GM10248 (cell line): ENCODE measurements around the gene RASAL1.

Source experiments
- CTCF ChIA-PET: fragments of 300-600 bp; sonication (Branson Sonifier 250); formaldehyde crosslinking; extraction: SDS; loops from one replicate; lab custom pipeline; 2021; ENCODE audit warnings: antibody characterized with exemption; lab: Yijun Ruan, JAX
- POLR2A ChIA-PET: fragments of 350-650 bp; sonication (Branson Sonifier 250); formaldehyde crosslinking; extraction: SDS; loops from one replicate; lab custom pipeline; 2020; ENCODE audit warnings: antibody characterized with exemption; lab: Yijun Ruan, JAX
- DNase-seq: peaks from one replicate; pipeline ENCODE4 v3.0.0; 2012; ENCODE audit errors: extremely low spot score
- TF ChIP-seq, protein P1 (sequence below): IDR thresholded peaks from 2 replicates; pipeline ENCODE4 v1.5.1; 2012; ENCODE audit warnings: mild to moderate bottlenecking, low read depth; ENCODE audit errors: extremely low read depth, missing control alignments, control extremely low read depth

RASAL1 gene

DNA sequence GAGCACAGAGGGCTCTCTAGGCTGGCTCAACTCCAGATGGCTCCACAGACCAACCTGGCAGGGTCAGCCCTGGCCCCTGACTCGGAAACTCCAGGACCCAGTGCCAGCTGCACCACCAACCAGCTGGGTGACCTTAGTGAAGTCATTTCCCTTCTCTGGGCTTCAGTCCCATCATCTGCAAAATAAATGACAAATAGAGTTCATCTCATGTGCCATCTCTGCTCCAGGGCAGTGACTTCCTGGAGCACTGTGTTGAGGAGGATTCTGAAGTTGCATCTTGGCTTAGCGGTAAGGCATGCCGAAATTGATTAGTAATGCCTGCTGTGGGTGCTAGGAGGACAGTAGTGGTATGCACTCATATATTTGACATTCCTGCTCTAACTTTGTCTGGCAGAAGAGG lies 47.5 kb downstream of the RASAL1 start:
- DNase-seq = no peak
- CTCF ChIA-PET = interaction anchor here (1.8 to 2.4 kb wide), 2 partner anchors 10 to 40 kb away, joined by 6 to 19 read pairs; no protein-coding TSS in a partner anchor
- TF ChIP-seq, protein P1, sequence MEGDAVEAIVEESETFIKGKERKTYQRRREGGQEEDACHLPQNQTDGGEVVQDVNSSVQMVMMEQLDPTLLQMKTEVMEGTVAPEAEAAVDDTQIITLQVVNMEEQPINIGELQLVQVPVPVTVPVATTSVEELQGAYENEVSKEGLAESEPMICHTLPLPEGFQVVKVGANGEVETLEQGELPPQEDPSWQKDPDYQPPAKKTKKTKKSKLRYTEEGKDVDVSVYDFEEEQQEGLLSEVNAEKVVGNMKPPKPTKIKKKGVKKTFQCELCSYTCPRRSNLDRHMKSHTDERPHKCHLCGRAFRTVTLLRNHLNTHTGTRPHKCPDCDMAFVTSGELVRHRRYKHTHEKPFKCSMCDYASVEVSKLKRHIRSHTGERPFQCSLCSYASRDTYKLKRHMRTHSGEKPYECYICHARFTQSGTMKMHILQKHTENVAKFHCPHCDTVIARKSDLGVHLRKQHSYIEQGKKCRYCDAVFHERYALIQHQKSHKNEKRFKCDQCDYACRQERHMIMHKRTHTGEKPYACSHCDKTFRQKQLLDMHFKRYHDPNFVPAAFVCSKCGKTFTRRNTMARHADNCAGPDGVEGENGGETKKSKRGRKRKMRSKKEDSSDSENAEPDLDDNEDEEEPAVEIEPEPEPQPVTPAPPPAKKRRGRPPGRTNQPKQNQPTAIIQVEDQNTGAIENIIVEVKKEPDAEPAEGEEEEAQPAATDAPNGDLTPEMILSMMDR = no peak
- POLR2A ChIA-PET = no interaction called here

DNA sequence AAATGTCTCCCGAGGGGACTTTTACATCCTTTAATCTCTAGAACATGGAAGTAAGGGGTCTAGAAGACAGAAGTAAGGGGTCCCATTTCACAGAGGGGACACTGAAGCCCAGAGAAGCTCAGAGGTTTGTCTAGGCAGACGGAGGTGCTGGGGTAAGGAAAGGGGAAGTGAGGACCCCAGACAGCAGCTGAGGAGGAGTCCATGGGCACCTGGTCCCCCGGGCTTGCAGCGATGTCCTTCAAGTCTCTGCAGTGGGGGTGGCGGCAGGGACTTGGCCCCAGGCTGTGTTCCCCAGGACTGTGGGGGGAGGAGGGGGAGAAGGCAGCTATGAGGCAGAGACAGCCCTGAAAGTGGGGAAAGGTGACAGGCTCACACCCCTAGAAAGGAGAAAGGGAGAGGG lies 48.4 kb downstream of the RASAL1 start:
- POLR2A ChIA-PET = interaction anchor here (0.6 to 1.0 kb wide), 3 partner anchors 17 to 79 kb away, joined by 3 to 6 read pairs (median 4); no protein-coding TSS in a partner anchor
- TF ChIP-seq, protein P1 = no peak
- CTCF ChIA-PET = interaction anchor here (0.9 to 1.8 kb wide), 3 partner anchors 15 to 87 kb away, joined by 3 to 6 read pairs (median 3); no protein-coding TSS in a partner anchor
- DNase-seq = no peak

DNA sequence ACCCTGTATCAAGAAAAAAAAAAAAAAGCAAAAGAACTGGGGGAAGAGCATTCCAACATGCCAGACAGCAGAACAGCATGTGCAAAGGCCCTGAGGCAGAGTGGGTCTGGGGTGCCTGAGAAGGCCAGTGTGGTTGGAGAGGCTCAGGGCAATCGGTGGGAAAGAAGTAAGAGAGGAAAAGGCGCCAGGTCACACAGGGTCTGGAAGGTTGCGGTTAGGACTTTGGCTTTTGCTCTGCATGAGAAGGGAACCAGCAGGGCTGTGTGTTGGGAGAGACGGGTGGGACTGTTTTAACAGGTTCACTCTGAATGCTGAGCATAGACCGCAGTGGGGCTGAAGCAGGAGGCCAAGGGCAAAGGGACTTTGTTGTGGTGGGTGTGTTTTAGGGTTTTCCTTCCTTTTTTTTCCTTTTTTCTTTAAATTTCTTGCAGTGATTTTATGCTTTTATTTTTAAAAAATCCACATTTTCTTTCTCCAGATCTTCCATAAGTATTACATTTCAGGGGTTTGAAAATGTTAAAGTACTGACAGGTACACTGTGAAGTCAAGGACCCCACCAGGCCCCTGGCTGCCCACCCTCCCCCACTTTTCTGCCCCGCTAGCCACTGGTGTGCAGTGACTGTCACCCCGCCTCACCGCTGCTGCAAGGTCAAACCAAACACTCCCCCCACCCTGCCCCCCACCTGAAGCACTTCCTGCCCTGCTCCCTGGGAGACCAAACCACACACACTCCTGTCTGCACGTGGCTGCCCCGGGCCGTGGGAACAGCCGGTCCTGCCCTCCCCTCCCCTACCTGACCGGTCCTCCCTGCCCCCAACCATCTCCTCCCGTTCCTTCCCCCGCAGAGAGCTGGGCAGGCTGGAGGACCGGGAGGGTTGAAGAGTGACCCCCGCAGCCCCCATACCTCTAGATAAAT lies 49.1 kb downstream of the RASAL1 start:
- POLR2A ChIA-PET = interaction anchor here (0.6 to 1.0 kb wide), 3 partner anchors 16 to 78 kb away, joined by 3 to 6 read pairs (median 4); no protein-coding TSS in a partner anchor
- CTCF ChIA-PET = interaction anchor here (0.9 to 1.8 kb wide), 3 partner anchors 15 to 88 kb away, joined by 3 to 6 read pairs (median 3); no protein-coding TSS in a partner anchor
- no peak for DNase-seq
- TF ChIP-seq, protein P1 = no peak

DNA sequence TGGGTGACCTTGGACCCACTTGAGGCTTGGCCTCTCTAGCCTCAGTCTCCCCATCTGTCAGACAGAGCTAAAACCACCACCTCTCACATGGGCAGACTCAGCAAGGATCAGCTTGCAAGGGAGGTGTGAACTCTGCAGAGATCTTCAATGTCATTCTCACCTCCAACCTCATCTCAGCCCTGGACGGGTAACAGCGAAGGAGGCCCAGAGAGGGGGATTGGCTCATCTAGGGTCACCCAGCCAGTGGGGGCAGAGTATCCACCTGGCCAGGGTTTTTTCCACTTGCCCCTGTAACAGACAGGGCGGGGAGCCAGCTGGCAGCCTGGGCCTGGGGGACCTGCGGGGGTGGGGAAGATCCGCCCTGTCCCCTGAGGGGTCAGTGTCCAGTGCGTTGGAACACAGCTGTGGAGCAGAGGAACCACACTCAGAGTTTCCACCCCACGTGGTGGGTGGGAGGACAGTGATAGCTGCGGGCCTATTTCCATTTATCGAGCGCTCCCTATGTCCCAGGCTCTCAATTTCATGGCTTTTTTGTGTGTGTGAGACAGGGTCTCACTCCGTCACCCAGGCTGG lies 51.6 kb downstream of the RASAL1 start:
- CTCF ChIA-PET = interaction anchor here (1.0 to 2.7 kb wide), 4 partner anchors 8 to 30 kb away, joined by 3 to 13 read pairs (median 4); no protein-coding TSS in a partner anchor
- POLR2A ChIA-PET = no interaction called here
- TF ChIP-seq, protein P1 = no peak
- DNase-seq = no peak

DNA sequence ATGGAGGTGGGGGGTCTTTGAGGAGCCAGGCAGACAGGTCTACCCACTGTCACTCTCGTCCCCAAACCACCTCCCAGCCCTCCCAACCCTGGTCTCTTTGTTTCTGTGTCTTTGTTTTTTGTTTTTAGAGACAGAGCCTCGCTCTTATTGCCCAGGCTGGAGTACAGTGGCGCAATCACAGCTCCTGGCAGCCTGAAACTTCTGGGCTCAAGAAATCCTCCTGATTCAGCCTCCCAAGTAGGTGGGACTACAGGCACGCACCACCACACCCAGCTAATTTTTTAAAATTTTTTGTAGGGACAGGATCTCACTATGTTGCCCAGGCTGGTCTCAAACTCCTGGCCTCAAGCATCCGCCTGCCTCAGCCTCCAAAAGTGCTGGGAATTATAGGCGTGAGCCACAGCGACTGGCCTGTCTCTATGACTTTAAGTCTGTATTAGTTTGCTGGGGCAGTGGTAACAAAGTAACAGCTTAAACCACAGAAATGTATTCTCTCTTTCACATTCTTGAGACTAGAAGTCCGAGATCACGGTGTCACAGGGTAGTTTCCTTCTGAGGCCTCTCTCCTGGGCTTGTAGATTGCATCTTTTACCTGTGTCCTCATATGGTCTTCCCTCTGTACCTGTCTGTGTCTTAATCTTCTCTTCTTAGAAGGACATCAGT lies 52.9 kb downstream of the RASAL1 start:
- CTCF ChIA-PET = interaction anchor here (0.7 to 4.1 kb wide), 5 partner anchors 10 to 34 kb away, joined by 3 to 16 read pairs (median 4); no protein-coding TSS in a partner anchor
- TF ChIP-seq, protein P1 = no peak
- POLR2A ChIA-PET = no interaction called here
- peak; percentile 62 for DNase-seq
